A673 (cell line): ENCODE measurements around the gene CYP11A1. TPM values are rescaled to one million over a fixed set of nuclear protein-coding genes. Genes with fewer than 3 reads are reported as not detected.

Source experiments
- BruUV-seq: library from RNA; stranded (reverse); fragments of 400-500 nt; replicated peaks from 2 replicates; lab custom pipeline; 2021; lab: Mats Ljungman, UMichigan
- CTCF ChIA-PET: fragments of 300-600 bp; sonication (Branson Sonifier 250); formaldehyde crosslinking; loops from one replicate; lab custom pipeline; 2022; ENCODE audit warnings: antibody characterized with exemption; lab: Charles Lee
- POLR2A ChIA-PET: fragments of 300-600 bp; sonication (Branson Sonifier 250); formaldehyde crosslinking; loops from one replicate; lab custom pipeline; 2022; ENCODE audit warnings: antibody characterized with exemption; ENCODE audit not compliant: low non-redundant PET; lab: Charles Lee
- DNase-seq: peaks from one replicate; pipeline ENCODE4 v3.0.0-alpha.2; 2015; ENCODE audit warnings: low spot score
- H3K27ac ChIP-seq: fragments of 200-600 bp; sonication (generic); 2 replicates; pipeline ENCODE4 v1.5.1; 2016; ENCODE audit warnings: mixed run types, low read depth, mild to moderate bottlenecking, mixed read lengths, antibody characterized with exemption, low read length; ENCODE audit not compliant: poor library complexity, severe bottlenecking
- H3K27me3 ChIP-seq: fragments of 200-600 bp; sonication (generic); replicated peaks from 2 replicates; pipeline ENCODE4 v1.6.1; 2017; ENCODE audit warnings: mixed run types, low read depth, mild to moderate bottlenecking, mixed read lengths, antibody characterized with exemption, low read length; ENCODE audit not compliant: insufficient read depth, poor library complexity
- H3K36me3 ChIP-seq: fragments of 200-600 bp; sonication (generic); 2 replicates; pipeline ENCODE4 v1.6.1; 2016; ENCODE audit warnings: mixed run types, mild to moderate bottlenecking, mixed read lengths, antibody characterized with exemption, low read length; ENCODE audit not compliant: insufficient read depth, poor library complexity, severe bottlenecking
- H3K4me1 ChIP-seq: fragments of 200-600 bp; sonication (generic); 2 replicates; pipeline ENCODE4 v1.6.1; 2017; ENCODE audit warnings: mixed run types, mild to moderate bottlenecking, mixed read lengths, antibody characterized with exemption, low read length; ENCODE audit not compliant: insufficient read depth, poor library complexity, severe bottlenecking
- H3K4me3 ChIP-seq: fragments of 200-600 bp; sonication (generic); 2 replicates; pipeline ENCODE4 v1.5.1; 2016; ENCODE audit warnings: low read depth, mixed run types, mild to moderate bottlenecking, mixed read lengths, low read length; ENCODE audit not compliant: poor library complexity, severe bottlenecking
- H3K9me3 ChIP-seq: fragments of 200-600 bp; sonication (generic); 2 replicates; pipeline ENCODE4 v1.6.1; 2016; ENCODE audit warnings: mixed run types, low read depth, mild to moderate bottlenecking, mixed read lengths, antibody characterized with exemption, low read length; ENCODE audit not compliant: poor library complexity, severe bottlenecking
- CTCF ChIP-seq: fragments of 300-800, 200-600 bp; sonication (generic); conservative IDR thresholded peaks from 2 replicates; pipeline ENCODE4 v1.5.1; 2017; ENCODE audit warnings: low read depth, mild to moderate bottlenecking, antibody characterized with exemption, low read length, moderate library complexity, mixed read lengths
- EZH2 ChIP-seq: fragments of 200-600 bp; sonication (generic); IDR thresholded peaks from 2 replicates; pipeline ENCODE4 v1.6.1; 2017; ENCODE audit warnings: borderline replicate concordance, low read depth, mild to moderate bottlenecking, mixed read lengths, antibody characterized with exemption, low read length; ENCODE audit not compliant: poor library complexity, severe bottlenecking
- intact Hi-C: fragments of 100-400 bp; cut with micrococcal nuclease; formaldehyde crosslinking; loops from one replicate; pipeline ENCODE4 v1.10.0; 2022; ENCODE audit not compliant: unreplicated experiment
- total RNA-seq: library from RNA; stranded (reverse); gene quantifications from 2 replicates; pipeline ENCODE4 v1.2.3, GENCODE V29; 2021

Gene CYP11A1
- total RNA-seq, 1 experiment from 2014 or later = not detected

GRCh38 chr15:74403991-74404563, 36.6 kb upstream of the CYP11A1 start:
- ChIA-PET CTCF (interaction anchor here (0.5 to 0.6 kb wide), 2 partner anchors 355 to 365 kb away, joined by 3 to 6 read pairs; no protein-coding TSS in a partner anchor), POLR2A (no interaction called here)
- no peak overlapping the region for H3K27ac ChIP-seq
- peaks cover 27% of the 10 kb centered on the region for H3K4me1 ChIP-seq
- H3K4me3 ChIP-seq = no peak overlapping the region
- no peaks in the 10 kb centered on the region for H3K27me3 ChIP-seq
- DNase-seq = no peak
- intact Hi-C loops = no loop called here
- no peaks in the 10 kb centered on the region for H3K36me3 ChIP-seq
- H3K9me3 ChIP-seq = no peaks in the 10 kb centered on the region
- TF ChIP-seq EZH2 = no peak
- no TSS peak for BruUV-seq

- intact Hi-C loops = no loop called here
- ChIA-PET POLR2A (no interaction called here), CTCF (interaction anchor here (0.6 kb wide), 1 partner anchor 354 kb away, joined by 6 read pairs; no protein-coding TSS in a partner anchor)
- H3K9me3 ChIP-seq = no peaks in the 10 kb centered on the region
- no peak overlapping the region for H3K27ac ChIP-seq
- TF ChIP-seq EZH2 (no peak), CTCF (no peak)
- no peak overlapping the region for H3K4me3 ChIP-seq
- BruUV-seq = no TSS peak
- peaks cover 27% of the 10 kb centered on the region for H3K4me1 ChIP-seq
- no peaks in the 10 kb centered on the region for H3K36me3 ChIP-seq
- H3K27me3 ChIP-seq = no peaks in the 10 kb centered on the region
- DNase-seq = no peak
Observed at GRCh38 chr15:74403588-74403919, 36.1 kb upstream of the CYP11A1 start.

GRCh38 chr15:74402873-74403587, 35.6 kb upstream of the CYP11A1 start:
- BruUV-seq = no TSS peak

More at GRCh38 chr15:74402873-74403587, 35.6 kb upstream of the CYP11A1 start:
- ChIA-PET CTCF (no interaction called here), POLR2A (no interaction called here)
- Histone ChIP-seq H3K9me3 (no peaks in the 10 kb centered on the region), H3K4me3 (no peak overlapping the region), H3K4me1 (peaks cover 27% of the 10 kb centered on the region), H3K36me3 (no peaks in the 10 kb centered on the region), H3K27ac (no peak overlapping the region), H3K27me3 (no peaks in the 10 kb centered on the region)
- intact Hi-C loops = no loop called here
- no peak for DNase-seq
- TF ChIP-seq CTCF (no peak), EZH2 (no peak)
